ENCODE results near the gene CNKSR3. TPM values are rescaled to one million over a fixed set of nuclear protein-coding genes. Genes with fewer than 3 reads are reported as not detected.

CNKSR3 gene
- total RNA-seq, 6 experiments from 2014 or later: 19.8 to 43.4 (median 26.9) TPM

DNA sequence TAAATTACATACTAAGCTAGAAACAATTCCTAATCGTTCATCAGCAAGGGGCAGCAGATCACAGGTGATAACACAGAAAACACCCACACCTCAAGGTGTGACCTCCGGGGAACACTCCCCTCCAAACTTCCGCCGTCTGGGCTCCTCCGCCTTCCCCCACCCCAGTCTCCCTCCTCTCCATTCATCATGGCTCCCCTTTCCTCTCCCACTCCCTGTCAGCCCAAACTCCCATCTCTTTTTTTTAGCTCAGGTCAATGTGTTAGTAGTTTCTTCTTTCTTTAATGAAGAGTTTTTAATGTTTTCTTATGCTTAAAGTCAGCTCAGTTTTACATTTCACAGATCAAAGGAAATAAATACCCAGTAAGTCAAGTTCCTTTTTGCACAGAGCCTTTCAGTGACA, 20.7 kb downstream of the CNKSR3 start:
- no peaks in the 10 kb centered on the region for H3K36me3 ChIP-seq
- WGBS (ENCODE audit: insufficient coverage, low coverage, low lambda C conversion rate, missing lambda C conversion rate): 67% methylated on average over 2 of the region's 5 CpGs
- DNase-seq (no peak), ATAC-seq (no peak)
- no peak overlapping the region for H3K4me3 ChIP-seq
- no peaks in the 10 kb centered on the region for H3K9me3 ChIP-seq
- intact Hi-C loops (cut with DNase I): no loop called here
- peak overlapping the region in 2 of 3 donors; percentile 81 to 82 for H3K27ac ChIP-seq
- H3K27me3 ChIP-seq: no peaks in the 10 kb centered on the region
- TF ChIP-seq, protein P1, sequence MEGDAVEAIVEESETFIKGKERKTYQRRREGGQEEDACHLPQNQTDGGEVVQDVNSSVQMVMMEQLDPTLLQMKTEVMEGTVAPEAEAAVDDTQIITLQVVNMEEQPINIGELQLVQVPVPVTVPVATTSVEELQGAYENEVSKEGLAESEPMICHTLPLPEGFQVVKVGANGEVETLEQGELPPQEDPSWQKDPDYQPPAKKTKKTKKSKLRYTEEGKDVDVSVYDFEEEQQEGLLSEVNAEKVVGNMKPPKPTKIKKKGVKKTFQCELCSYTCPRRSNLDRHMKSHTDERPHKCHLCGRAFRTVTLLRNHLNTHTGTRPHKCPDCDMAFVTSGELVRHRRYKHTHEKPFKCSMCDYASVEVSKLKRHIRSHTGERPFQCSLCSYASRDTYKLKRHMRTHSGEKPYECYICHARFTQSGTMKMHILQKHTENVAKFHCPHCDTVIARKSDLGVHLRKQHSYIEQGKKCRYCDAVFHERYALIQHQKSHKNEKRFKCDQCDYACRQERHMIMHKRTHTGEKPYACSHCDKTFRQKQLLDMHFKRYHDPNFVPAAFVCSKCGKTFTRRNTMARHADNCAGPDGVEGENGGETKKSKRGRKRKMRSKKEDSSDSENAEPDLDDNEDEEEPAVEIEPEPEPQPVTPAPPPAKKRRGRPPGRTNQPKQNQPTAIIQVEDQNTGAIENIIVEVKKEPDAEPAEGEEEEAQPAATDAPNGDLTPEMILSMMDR (IDR thresholded peaks at IDR 0.05): no peak
- no peak for TF ChIP-seq POLR2A (IDR thresholded peaks at IDR 0.05)
- peaks cover 0 to 63% (median 23%) of the 10 kb centered on the region in 4 donors for H3K4me1 ChIP-seq

DNA sequence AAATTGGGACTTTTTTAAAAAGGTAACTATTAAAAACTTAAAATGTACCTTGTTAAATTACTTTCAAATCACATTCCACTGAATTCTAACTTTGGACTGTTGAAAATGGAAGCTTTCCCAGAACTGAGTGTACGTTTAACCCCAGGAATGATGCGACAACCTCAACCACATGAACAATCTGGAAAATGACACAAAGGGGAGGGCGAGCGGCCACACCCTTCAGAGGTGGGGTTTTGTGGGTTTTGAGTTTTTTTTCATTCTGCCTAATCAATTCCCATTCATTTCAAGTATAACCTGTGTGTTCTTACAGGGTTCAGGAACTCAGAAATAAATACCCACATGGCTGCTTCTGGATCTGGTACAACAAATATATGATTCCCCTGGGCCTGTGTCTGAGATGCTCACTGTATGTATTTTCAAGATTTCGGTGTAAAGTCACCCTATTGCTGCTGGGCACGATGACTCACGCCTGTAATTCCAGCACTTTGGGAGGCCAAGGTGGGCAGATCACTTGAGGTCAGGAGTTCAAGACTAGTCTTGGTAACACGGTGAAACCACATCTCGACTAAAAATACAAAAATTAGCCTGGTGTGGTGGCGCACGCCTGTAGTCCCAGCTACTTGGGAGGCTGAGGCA, 21.6 kb downstream of the CNKSR3 start:
- ATAC-seq (peak; percentile 82 to 89 (median 86)), DNase-seq (peak in 2 of 3 donors; percentile 62 to 70)
- H3K9me3 ChIP-seq: no peaks in the 10 kb centered on the region
- intact Hi-C loops (cut with DNase I): no loop called here
- H3K27me3 ChIP-seq: no peaks in the 10 kb centered on the region
- H3K4me3 ChIP-seq: no peak overlapping the region
- peaks cover 0 to 60% (median 23%) of the 10 kb centered on the region in 4 donors for H3K4me1 ChIP-seq
- H3K27ac ChIP-seq: peak overlapping the region; percentile 59 to 82 (median 81)
- H3K36me3 ChIP-seq: no peaks in the 10 kb centered on the region
- WGBS (ENCODE audit: insufficient coverage, low coverage, low lambda C conversion rate, missing lambda C conversion rate): 39% methylated on average over 5 of the region's 11 CpGs
- TF ChIP-seq, protein P1 (IDR thresholded peaks at IDR 0.05): no peak
- TF ChIP-seq POLR2A (IDR thresholded peaks at IDR 0.05): no peak

DNA sequence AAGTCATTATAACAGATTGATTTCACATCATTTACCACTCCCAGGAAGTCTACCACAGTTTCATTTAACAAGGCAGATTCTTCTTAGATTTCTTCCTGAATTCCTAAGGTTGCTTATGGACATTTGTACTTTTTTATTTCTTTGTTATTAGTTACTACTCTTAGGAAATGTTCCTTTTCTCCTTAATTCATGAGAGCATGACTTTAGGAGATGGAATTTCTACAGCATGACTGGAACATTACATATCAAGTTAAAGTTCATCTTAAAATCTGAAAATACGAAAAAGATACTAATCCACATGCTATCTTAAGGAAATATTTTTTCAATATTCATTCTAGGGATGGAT, 22.3 kb downstream of the CNKSR3 start:
- ATAC-seq (no peak), DNase-seq (no peak)
- Histone ChIP-seq H3K36me3 (no peaks in the 10 kb centered on the region), H3K27ac (peak overlapping the region; percentile 52 to 81 (median 80)), H3K27me3 (no peaks in the 10 kb centered on the region), H3K4me3 (no peak overlapping the region), H3K9me3 (no peaks in the 10 kb centered on the region), H3K4me1 (peaks cover 0 to 60% (median 23%) of the 10 kb centered on the region in 4 donors)
- intact Hi-C loops (cut with DNase I): no loop called here
- 33% methylated on average over 1 of the region's 1 CpG for WGBS (ENCODE audit: insufficient coverage, low coverage, low lambda C conversion rate, missing lambda C conversion rate)
- TF ChIP-seq, protein P1 (IDR thresholded peaks at IDR 0.05): no peak
- no peak for TF ChIP-seq POLR2A (IDR thresholded peaks at IDR 0.05)

DNA sequence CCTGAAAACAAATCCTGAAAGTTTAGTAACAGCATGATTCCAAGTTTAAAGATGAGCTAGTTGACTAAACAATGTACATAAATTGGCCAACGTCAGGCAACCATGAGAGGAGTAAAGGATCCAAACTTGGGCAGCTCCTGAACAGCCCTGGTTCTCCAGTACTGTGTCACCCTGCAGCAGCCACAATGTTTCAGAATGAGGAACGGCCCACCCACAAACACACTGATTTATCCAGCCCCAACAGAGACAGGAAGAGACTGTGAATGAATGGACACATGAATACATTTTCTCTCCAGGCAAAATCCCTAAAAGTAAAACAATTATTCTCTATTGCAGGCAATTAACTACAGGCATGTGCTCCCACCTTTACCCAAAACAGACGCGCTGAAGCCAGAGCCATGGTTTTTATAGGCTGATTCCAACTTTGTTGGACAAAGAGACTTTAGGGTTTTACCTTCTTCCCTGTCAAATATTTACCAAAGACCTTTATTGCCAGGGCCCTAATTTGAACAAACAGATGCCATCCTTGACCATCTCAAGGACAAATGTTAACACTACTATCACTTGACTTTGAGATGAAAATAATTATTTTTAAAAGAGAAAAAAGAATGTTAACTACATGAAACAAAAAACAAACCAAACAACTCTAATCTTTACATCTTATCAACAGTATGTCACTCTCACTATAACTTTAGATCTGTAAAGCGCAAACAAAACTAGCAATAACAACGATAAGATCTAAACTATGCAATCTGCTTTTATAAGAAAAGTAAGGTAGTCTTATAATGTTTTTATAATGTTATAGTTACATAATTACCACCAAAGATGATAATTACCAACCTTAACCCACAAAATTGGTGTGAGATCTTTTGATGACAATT, 22.9 kb downstream of the CNKSR3 start:
- intact Hi-C loops (cut with DNase I): no loop called here
- Histone ChIP-seq H3K36me3 (no peaks in the 10 kb centered on the region), H3K27ac (peak overlapping the region; percentile 52 to 81 (median 80)), H3K4me1 (peaks cover 0 to 65% (median 23%) of the 10 kb centered on the region in 4 donors), H3K4me3 (no peak overlapping the region), H3K9me3 (no peaks in the 10 kb centered on the region), H3K27me3 (no peaks in the 10 kb centered on the region)
- ATAC-seq (peak; percentile 37 to 70 (median 53)), DNase-seq (no peak)
- no peak for TF ChIP-seq POLR2A (IDR thresholded peaks at IDR 0.05)
- TF ChIP-seq, protein P1 (IDR thresholded peaks at IDR 0.05): no peak
- WGBS (ENCODE audit: insufficient coverage, low coverage, low lambda C conversion rate, missing lambda C conversion rate): 52% methylated on average over 6 of the region's 6 CpGs

Data from right lobe of liver (tissue), 6 donors.